Naive thymus-derived CD8-positive, alpha-beta T cell (primary cell): ENCODE data around the gene JCAD. TPM values are rescaled to one million over a fixed set of nuclear protein-coding genes. Genes with fewer than 3 reads are reported as not detected.

Source experiments
- ATAC-seq, 2 donors: fragments of 150-1000 bp; cut with Tn5 transposase in 1 of 2; sonication (Bioruptor Pico), chemical (Tn5 transposase) in 1 of 2; 1 replicate in 1 of 2; 2 replicates in 1 of 2; pipeline ENCODE4 v1.10.0; 2021; ENCODE audit warnings: mild to moderate bottlenecking in 2 of 2, moderate library complexity in 2 of 2
- POLR2A ChIA-PET: fragments of 350-600 bp; sonication (Branson Sonifier 250); formaldehyde crosslinking; loops from one replicate; lab custom pipeline; 2021; ENCODE audit warnings: antibody characterized with exemption; lab: Charles Lee
- DNase-seq, 10 donors: peaks; one replicate each; pipeline versions ENCODE4 v3.0.0 to v3.0.0-alpha.2; 2020 to 2022
- H3K27ac Mint-ChIP-seq, 10 donors: one replicate each; pipeline ENCODE4 v1.8.0; 2020 to 2022; ENCODE audit warnings: mild to moderate bottlenecking in 10 of 10, mixed read lengths in 10 of 10, moderate library complexity in 4 of 10, inconsistent platforms in 1 of 10
- H3K27me3 Mint-ChIP-seq, 5 donors: one replicate each; pipeline ENCODE4 v1.8.0; 2021 to 2022; ENCODE audit warnings: mixed read lengths in 5 of 5
- H3K36me3 Mint-ChIP-seq, 3 donors: one replicate each; pipeline ENCODE4 v1.8.0; 2020 to 2022; ENCODE audit warnings: mixed read lengths in 3 of 3, mild to moderate bottlenecking in 2 of 3, inconsistent platforms in 1 of 3
- H3K4me1 Mint-ChIP-seq, 4 donors: one replicate each; pipeline ENCODE4 v1.8.0; 2021 to 2022; ENCODE audit warnings: mixed read lengths in 4 of 4
- H3K4me3 Mint-ChIP-seq, 10 donors: one replicate each; pipeline ENCODE4 v1.8.0; 2020 to 2022; ENCODE audit warnings: mild to moderate bottlenecking in 10 of 10, mixed read lengths in 10 of 10, moderate library complexity in 6 of 10, inconsistent platforms in 1 of 10
- H3K9me3 Mint-ChIP-seq, 9 donors: one replicate each; pipeline ENCODE4 v1.8.0; 2020 to 2022; ENCODE audit warnings: mixed read lengths in 9 of 9, mild to moderate bottlenecking in 3 of 9, inconsistent platforms in 1 of 9, moderate library complexity in 1 of 9
- polyA plus RNA-seq, 3 donors: library from polyadenylated mRNA; unstranded; fragments of 300-500 nt; fragmentation: Illumina TruSeq; gene quantifications; one replicate each; pipeline ENCODE4 v1.2.3, GENCODE V29; 2021
- total RNA-seq, 8 experiments: library from RNA in 2 of 8; stranded (reverse) in 2 of 8; gene quantifications; one replicate each; pipeline ENCODE4 v1.2.3 and lab custom pipeline; 2021 to 2026

JCAD gene
- total and polyA plus RNA-seq, 5 experiments from 2014 or later, result not detected

- POLR2A ChIA-PET, result no interaction called here
- Mint-ChIP-seq H3K36me3 (no peaks in the 10 kb centered on the region), H3K4me1 (peaks cover 0 to 11% (median 3%) of the 10 kb centered on the region in 4 donors), H3K9me3 (no peaks in the 10 kb centered on the region), H3K27me3 (peaks cover 60 to 99% (median 68%) of the 10 kb centered on the region in 5 donors), H3K27ac (no peak overlapping the region), H3K4me3 (no peak overlapping the region)
- DNase-seq (no peak), ATAC-seq (no peak)
Observed at GRCh38 chr10:30039567-30039966, 19.8 kb downstream of the JCAD start.

- POLR2A ChIA-PET, result interaction anchor here (0.6 to 0.7 kb wide), 2 partner anchors 1038 to 1732 kb away, joined by 3 to 4 read pairs; no protein-coding TSS in a partner anchor
- Mint-ChIP-seq H3K4me3 (no peak overlapping the region), H3K36me3 (no peaks in the 10 kb centered on the region), H3K27ac (no peak overlapping the region), H3K9me3 (no peaks in the 10 kb centered on the region), H3K4me1 (peaks cover 0 to 11% (median 3%) of the 10 kb centered on the region in 4 donors), H3K27me3 (peaks cover 61 to 98% (median 65%) of the 10 kb centered on the region in 5 donors)
- no peak for DNase-seq
- no peak for ATAC-seq
Observed at GRCh38 chr10:30038781-30039536, 20.4 kb downstream of the JCAD start.

- POLR2A ChIA-PET, result interaction anchor here (0.6 kb wide), 1 partner anchor 1731 kb away, joined by 3 read pairs; no protein-coding TSS in a partner anchor
- peaks cover 65 to 98% (median 67%) of the 10 kb centered on the region in 5 donors for H3K27me3 Mint-ChIP-seq
- ATAC-seq, result no peak
- H3K36me3 Mint-ChIP-seq, result no peaks in the 10 kb centered on the region
- no peaks in the 10 kb centered on the region for H3K9me3 Mint-ChIP-seq
- no peak for DNase-seq
- peaks cover 0 to 15% (median 3%) of the 10 kb centered on the region in 4 donors for H3K4me1 Mint-ChIP-seq
- no peak overlapping the region for H3K27ac Mint-ChIP-seq
- H3K4me3 Mint-ChIP-seq, result no peak overlapping the region
Observed at GRCh38 chr10:30037620-30038336, 21.6 kb downstream of the JCAD start.

- ATAC-seq (no peak), DNase-seq (no peak)
- Mint-ChIP-seq H3K27ac (no peak overlapping the region), H3K27me3 (peaks cover 63 to 98% (median 71%) of the 10 kb centered on the region in 5 donors), H3K4me1 (peaks cover 0 to 15% (median 3%) of the 10 kb centered on the region in 4 donors), H3K36me3 (no peaks in the 10 kb centered on the region), H3K9me3 (no peaks in the 10 kb centered on the region), H3K4me3 (no peak overlapping the region)
- POLR2A ChIA-PET, result no interaction called here
Observed at GRCh38 chr10:30036811-30037210, 22.6 kb downstream of the JCAD start.

- Mint-ChIP-seq H3K4me1 (peaks cover 0 to 15% (median 3%) of the 10 kb centered on the region in 4 donors), H3K27ac (no peak overlapping the region), H3K9me3 (no peaks in the 10 kb centered on the region), H3K27me3 (peaks cover 61 to 93% (median 71%) of the 10 kb centered on the region in 5 donors), H3K36me3 (no peaks in the 10 kb centered on the region), H3K4me3 (no peak overlapping the region)
- no peak for DNase-seq
- POLR2A ChIA-PET, result no interaction called here
- no peak for ATAC-seq
Observed at GRCh38 chr10:30036341-30036740, 23.0 kb downstream of the JCAD start.

GRCh38 chr10:30034433-30035137 lies 24.8 kb downstream of the JCAD start:
- Mint-ChIP-seq H3K36me3 (no peaks in the 10 kb centered on the region), H3K27ac (no peak overlapping the region), H3K4me3 (no peak overlapping the region), H3K4me1 (peaks cover 3 to 18% (median 6%) of the 10 kb centered on the region in 4 donors), H3K27me3 (peaks cover 58 to 90% (median 73%) of the 10 kb centered on the region in 5 donors), H3K9me3 (no peaks in the 10 kb centered on the region)
- ATAC-seq (no peak), DNase-seq (no peak)
- POLR2A ChIA-PET, result no interaction called here

GRCh38 chr10:30032125-30032524 lies 27.3 kb downstream of the JCAD start:
- H3K4me3 Mint-ChIP-seq, result no peak overlapping the region
- no peak for DNase-seq

GRCh38 chr10:30029872-30030256 lies 29.5 kb downstream of the JCAD start:
- ATAC-seq, result no peak
- Mint-ChIP-seq H3K4me1 (peaks cover 26 to 45% (median 40%) of the 10 kb centered on the region in 4 donors), H3K36me3 (no peaks in the 10 kb centered on the region), H3K9me3 (peaks cover 0 to 3% (median 0%) of the 10 kb centered on the region in 9 donors), H3K4me3 (peak overlapping the region in 1 of 10 donors; percentile 27), H3K27me3 (peaks cover 43 to 82% (median 62%) of the 10 kb centered on the region in 5 donors), H3K27ac (peak overlapping the region in 1 of 10 donors; percentile 66)
- DNase-seq, result no peak
- POLR2A ChIA-PET, result no interaction called here

More at GRCh38 chr10:30032125-30032524, 27.3 kb downstream of the JCAD start:
- H3K9me3 Mint-ChIP-seq, result peaks cover 0 to 2% (median 0%) of the 10 kb centered on the region in 9 donors
- peaks cover 45 to 85% (median 67%) of the 10 kb centered on the region in 5 donors for H3K27me3 Mint-ChIP-seq
- no peak overlapping the region for H3K27ac Mint-ChIP-seq
- POLR2A ChIA-PET, result no interaction called here
- no peak for ATAC-seq
- H3K36me3 Mint-ChIP-seq, result no peaks in the 10 kb centered on the region
- peaks cover 22 to 32% (median 27%) of the 10 kb centered on the region in 4 donors for H3K4me1 Mint-ChIP-seq

GRCh38 chr10:30029164-30029871 lies 30.1 kb downstream of the JCAD start:
- Mint-ChIP-seq H3K27ac (peak overlapping the region in 1 of 10 donors; percentile 66), H3K4me3 (peak overlapping the region in 4 of 10 donors; percentile 4 to 45 (median 21))
- POLR2A ChIA-PET, result interaction anchor here (0.9 kb wide), 1 partner anchor 17 kb away, joined by 3 read pairs; no protein-coding TSS in a partner anchor

GRCh38 chr10:30028738-30029030 lies 30.7 kb downstream of the JCAD start:
- POLR2A ChIA-PET, result interaction anchor here (0.9 kb wide), 1 partner anchor 17 kb away, joined by 3 read pairs; no protein-coding TSS in a partner anchor
- ATAC-seq, result no peak

More at GRCh38 chr10:30029164-30029871, 30.1 kb downstream of the JCAD start:
- DNase-seq (no peak), ATAC-seq (no peak)
- no peaks in the 10 kb centered on the region for H3K36me3 Mint-ChIP-seq
- peaks cover 26 to 45% (median 39%) of the 10 kb centered on the region in 4 donors for H3K4me1 Mint-ChIP-seq
- peaks cover 39 to 80% (median 58%) of the 10 kb centered on the region in 5 donors for H3K27me3 Mint-ChIP-seq
- H3K9me3 Mint-ChIP-seq, result peaks cover 0 to 3% (median 0%) of the 10 kb centered on the region in 9 donors

GRCh38 chr10:30028006-30028737 lies 31.2 kb downstream of the JCAD start:
- peaks cover 41 to 81% (median 62%) of the 10 kb centered on the region in 5 donors for H3K27me3 Mint-ChIP-seq
- POLR2A ChIA-PET, result interaction anchor here (0.9 kb wide), 1 partner anchor 16 kb away, joined by 3 read pairs; no protein-coding TSS in a partner anchor
- ATAC-seq (peak in 1 of 2 donors; percentile 6), DNase-seq (peak in 8 of 10 donors; percentile 16 to 51 (median 40))
- H3K4me1 Mint-ChIP-seq, result peaks cover 26 to 44% (median 39%) of the 10 kb centered on the region in 4 donors
- H3K4me3 Mint-ChIP-seq, result peak overlapping the region; percentile 61 to 88 (median 84)
- H3K27ac Mint-ChIP-seq, result peak overlapping the region in 8 of 10 donors; percentile 47 to 94 (median 87)
- H3K9me3 Mint-ChIP-seq, result peaks cover 0 to 3% (median 0%) of the 10 kb centered on the region in 9 donors
- no peaks in the 10 kb centered on the region for H3K36me3 Mint-ChIP-seq

More at GRCh38 chr10:30028738-30029030, 30.7 kb downstream of the JCAD start:
- Mint-ChIP-seq H3K27me3 (peaks cover 40 to 81% (median 61%) of the 10 kb centered on the region in 5 donors), H3K9me3 (peaks cover 0 to 3% (median 0%) of the 10 kb centered on the region in 9 donors), H3K36me3 (no peaks in the 10 kb centered on the region), H3K4me1 (peaks cover 26 to 45% (median 39%) of the 10 kb centered on the region in 4 donors), H3K4me3 (peak overlapping the region in 3 of 10 donors; percentile 26 to 83 (median 61)), H3K27ac (no peak overlapping the region)
- DNase-seq, result no peak
